Measurements from ENCODE around the gene TADA2B. TPM values are rescaled to one million over a fixed set of nuclear protein-coding genes. Genes with fewer than 3 reads are reported as not detected.
A peak's percentile ranks its signal among the peaks of the same experiment; 100 is the strongest.

The TADA2B gene
- total and polyA plus RNA-seq, 9 of the 15 experiments (the other 6 are each of a cell fraction or from before 2014, with no cell fraction given) = 0.55 to 12.2 (median 7.5) TPM

GRCh38 chr4:7094916-7095315, 51.7 kb downstream of the TADA2B start:
- ChIA-PET POLR2A (interaction anchor here (0.6 to 1.3 kb wide), 4 partner anchors 9 to 186 kb away, joined by 3 to 4 read pairs (median 4); no protein-coding TSS in a partner anchor), CTCF (ENCODE audit: low intra/inter-chr PET ratio) (no interaction called here)
- in situ Hi-C loops (cut with MboI) (no loop called here), intact Hi-C loops (cut with micrococcal nuclease) (no loop called here)
- peaks cover 0 to 6% of the 10 kb centered on the region in 2 experiments; a peak in 1 of 5 replicates for H3K4me1 ChIP-seq (replicated peaks in 1 of 2; ENCODE audit: control insufficient read depth in 2 of 2, insufficient read depth in 2 of 2, low read length in 2 of 2)
- H3K27me3 ChIP-seq (ENCODE audit: control insufficient read depth in 2 of 2, insufficient read depth in 2 of 2, low read length in 2 of 2) = peaks cover 44 to 52% of the 10 kb centered on the region in 2 experiments
- peak; percentile 37; the same call in 2 of the 3 replicates for ATAC-seq
- no peaks in the 10 kb centered on the region for H3K9me1 ChIP-seq (ENCODE audit: control insufficient read depth, insufficient read depth, low read length)
- no peak overlapping the region for H3K27ac ChIP-seq (ENCODE audit: extremely low read depth, low read depth, low read length)
- FAIRE-seq = no peak
- H3K9me3 ChIP-seq (replicated peaks; ENCODE audit: control insufficient read depth, insufficient read depth, low read depth, low read length) = no peaks in the 10 kb centered on the region
- H4K20me1 ChIP-seq (replicated peaks; ENCODE audit: control insufficient read depth, insufficient read depth, low read length) = no peaks in the 10 kb centered on the region
- no peak overlapping the region for H3K4me2 ChIP-seq (ENCODE audit: insufficient read depth, low read length)
- WGBS (ENCODE audit: insufficient coverage, low coverage, missing lambda C conversion rate) = 7% methylated on average over 10 of the region's 10 CpGs
- H3K9ac ChIP-seq (ENCODE audit: insufficient read depth in 1 of 2, low read depth in 2 of 2, low read length in 2 of 2) = no peak overlapping the region
- H3K79me2 ChIP-seq (ENCODE audit: control insufficient read depth, insufficient read depth, low read length) = no peaks in the 10 kb centered on the region
- H2AFZ ChIP-seq (ENCODE audit: low read depth, low read length) = no peak overlapping the region; the same call in 1 of the 2 replicates
- H3K4me3 ChIP-seq = no peak overlapping the region
- no peak for DNase-seq (ENCODE audit: extremely low read depth in 1 of 4, low spot score in 3 of 4)
- H3K36me3 ChIP-seq (ENCODE audit: control insufficient read depth, insufficient read depth, low read length) = no peaks in the 10 kb centered on the region
- BruUV-seq (replicated peaks) = no TSS peak
- TF ChIP-seq ATF4 (CRISPR knock-in tag; IDR thresholded peaks at IDR 0.05) (no peak), ZNF133 (CRISPR knock-in tag; IDR thresholded peaks at IDR 0.05) (no peak), GTF3C2 (IDR thresholded peaks at IDR 0.05; ENCODE audit: borderline replicate concordance, extremely low read depth, insufficient read length) (no peak), CHCHD3 (CRISPR knock-in tag; IDR thresholded peaks at IDR 0.05) (no peak), ELF4 (CRISPR knock-in tag; IDR thresholded peaks at IDR 0.05) (no peak), ATF3 (IDR thresholded peaks at IDR 0.05) (no peak), ATF3 (CRISPR knock-in tag; conservative IDR thresholded peaks at IDR 0.05) (no peak), ZBTB17 (CRISPR knock-in tag; IDR thresholded peaks at IDR 0.05) (no peak), ZNF79 (CRISPR knock-in tag; IDR thresholded peaks at IDR 0.05; ENCODE audit: low read depth) (no peak), MNT (conservative IDR thresholded peaks at IDR 0.05) (no peak), VEZF1 (CRISPR knock-in tag; IDR thresholded peaks at IDR 0.05) (no peak), ZNF232 (CRISPR knock-in tag; IDR thresholded peaks at IDR 0.05) (no peak), HES1 (IDR thresholded peaks at IDR 0.05; ENCODE audit: low read depth) (no peak)

Data from K562 (cell line).